Measurements from ENCODE around the gene GLB1L2.

DNA sequence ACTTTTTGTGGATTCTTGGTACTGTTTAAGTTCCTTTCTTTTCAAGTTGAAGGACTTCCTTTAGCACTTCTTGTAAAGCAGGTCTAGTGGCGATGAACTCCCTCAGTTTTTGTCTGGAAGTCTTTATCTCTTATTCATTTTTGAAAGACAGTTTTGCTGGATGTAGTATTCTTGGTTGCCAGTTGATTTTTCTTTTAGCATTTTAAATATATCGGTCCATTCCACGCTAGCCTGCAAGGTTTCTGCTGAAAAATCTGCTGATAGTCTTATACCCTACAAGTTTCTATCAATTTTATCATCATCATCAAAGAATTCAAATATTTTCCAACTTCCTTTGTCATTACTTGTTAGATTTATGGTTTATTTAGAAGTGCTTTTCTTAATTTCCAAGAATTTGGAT is 14.7 kb upstream of the GLB1L2 start:
- TF ChIP-seq POLR2AphosphoS5 (IDR thresholded peaks at IDR 0.05; ENCODE audit: low read depth, low read length), result no peak
- TF ChIP-seq POLR2A (IDR thresholded peaks at IDR 0.05; ENCODE audit: low read depth, low read length), result no peak
